GM12864 (cell line): ENCODE results near the gene NTSR1.

Experiments
- DNase-seq: peaks from one replicate; pipeline ENCODE4 v3.0.0-alpha.2; 2011; ENCODE audit warnings: low read depth
- H3K4me3 ChIP-seq: 2 replicates; pipeline ENCODE4 v1.5.1; 2011; ENCODE audit warnings: mild to moderate bottlenecking, low read depth, low read length, control low read depth
- TF ChIP-seq, protein P1 (sequence below): IDR thresholded peaks from 2 replicates; pipeline ENCODE4 v1.5.1; 2011; ENCODE audit warnings: low read depth, mild to moderate bottlenecking, moderate library complexity, low read length, control low read depth, inconsistent platforms; ENCODE audit errors: missing control alignments

The NTSR1 gene

GRCh38 chr20:62674370-62674769 lies 34.3 kb upstream of the NTSR1 start:
- H3K4me3 ChIP-seq: no peak overlapping the region
- DNase-seq: no peak
- TF ChIP-seq, protein P1, sequence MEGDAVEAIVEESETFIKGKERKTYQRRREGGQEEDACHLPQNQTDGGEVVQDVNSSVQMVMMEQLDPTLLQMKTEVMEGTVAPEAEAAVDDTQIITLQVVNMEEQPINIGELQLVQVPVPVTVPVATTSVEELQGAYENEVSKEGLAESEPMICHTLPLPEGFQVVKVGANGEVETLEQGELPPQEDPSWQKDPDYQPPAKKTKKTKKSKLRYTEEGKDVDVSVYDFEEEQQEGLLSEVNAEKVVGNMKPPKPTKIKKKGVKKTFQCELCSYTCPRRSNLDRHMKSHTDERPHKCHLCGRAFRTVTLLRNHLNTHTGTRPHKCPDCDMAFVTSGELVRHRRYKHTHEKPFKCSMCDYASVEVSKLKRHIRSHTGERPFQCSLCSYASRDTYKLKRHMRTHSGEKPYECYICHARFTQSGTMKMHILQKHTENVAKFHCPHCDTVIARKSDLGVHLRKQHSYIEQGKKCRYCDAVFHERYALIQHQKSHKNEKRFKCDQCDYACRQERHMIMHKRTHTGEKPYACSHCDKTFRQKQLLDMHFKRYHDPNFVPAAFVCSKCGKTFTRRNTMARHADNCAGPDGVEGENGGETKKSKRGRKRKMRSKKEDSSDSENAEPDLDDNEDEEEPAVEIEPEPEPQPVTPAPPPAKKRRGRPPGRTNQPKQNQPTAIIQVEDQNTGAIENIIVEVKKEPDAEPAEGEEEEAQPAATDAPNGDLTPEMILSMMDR: no peak

DNA sequence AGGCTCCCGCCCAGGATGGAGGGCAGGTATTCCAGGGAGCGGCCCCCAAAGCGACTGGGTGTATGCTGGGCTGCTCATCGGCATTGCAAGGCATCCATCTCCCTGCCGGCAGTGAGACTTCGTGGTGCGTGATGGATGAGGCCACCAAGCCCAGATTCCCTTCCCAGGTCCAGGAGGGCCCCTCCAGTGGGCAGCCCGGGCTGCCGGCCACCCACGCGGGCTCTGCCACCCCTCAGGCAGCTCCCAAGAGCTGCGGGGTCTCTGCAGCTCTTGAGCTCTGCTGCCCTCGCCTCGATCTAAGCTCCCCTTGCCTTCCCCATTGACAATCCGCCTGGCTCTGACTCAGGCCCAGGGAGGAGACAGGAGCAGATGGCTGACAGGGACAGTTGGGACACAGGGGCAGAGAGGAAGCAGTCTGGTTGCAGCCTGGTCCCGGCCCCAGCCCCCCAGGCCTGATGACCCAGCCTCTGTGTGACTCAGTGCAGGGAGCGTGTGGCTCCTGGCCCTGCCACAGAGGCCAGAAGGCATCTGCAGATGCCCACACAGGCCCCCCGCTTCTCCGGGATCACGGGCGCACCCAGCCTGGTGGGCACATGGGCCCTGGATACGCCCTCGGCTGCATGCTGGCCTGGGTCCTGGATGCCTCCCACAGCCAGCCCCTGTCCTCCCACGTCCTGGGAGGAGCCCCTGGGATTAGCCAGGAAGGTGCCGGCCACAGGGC lies 33.3 kb upstream of the NTSR1 start:
- no peak overlapping the region for H3K4me3 ChIP-seq
- TF ChIP-seq, protein P1: no peak
- DNase-seq: no peak

- H3K4me3 ChIP-seq: no peak overlapping the region
- TF ChIP-seq, protein P1: no peak
- no peak for DNase-seq
Observed at GRCh38 chr20:62675877-62676260, 32.8 kb upstream of the NTSR1 start.

DNA sequence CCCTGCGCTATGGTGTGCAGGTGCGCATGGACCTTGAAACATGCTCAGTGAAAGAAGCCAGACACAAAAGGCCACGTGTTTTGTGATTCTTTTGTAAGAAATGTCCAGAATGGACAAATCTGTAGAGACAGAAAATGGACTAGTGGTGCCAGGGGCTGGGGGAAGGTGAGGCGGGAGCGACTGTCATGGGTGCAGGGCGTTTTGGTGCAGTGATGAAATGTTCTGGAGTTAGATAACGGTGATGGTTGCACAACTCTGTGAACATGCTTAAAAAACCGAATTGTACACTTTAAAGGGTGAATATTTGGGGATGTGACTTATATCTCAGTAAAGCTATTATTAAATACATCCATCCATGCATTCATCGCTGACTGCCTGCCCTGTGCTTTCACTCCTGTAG lies 31.7 kb upstream of the NTSR1 start:
- H3K4me3 ChIP-seq: no peak overlapping the region
- TF ChIP-seq, protein P1: no peak
- DNase-seq: no peak

GRCh38 chr20:62677678-62678077 lies 31.0 kb upstream of the NTSR1 start:
- no peak for DNase-seq
- TF ChIP-seq, protein P1: no peak
- H3K4me3 ChIP-seq: no peak overlapping the region

DNA sequence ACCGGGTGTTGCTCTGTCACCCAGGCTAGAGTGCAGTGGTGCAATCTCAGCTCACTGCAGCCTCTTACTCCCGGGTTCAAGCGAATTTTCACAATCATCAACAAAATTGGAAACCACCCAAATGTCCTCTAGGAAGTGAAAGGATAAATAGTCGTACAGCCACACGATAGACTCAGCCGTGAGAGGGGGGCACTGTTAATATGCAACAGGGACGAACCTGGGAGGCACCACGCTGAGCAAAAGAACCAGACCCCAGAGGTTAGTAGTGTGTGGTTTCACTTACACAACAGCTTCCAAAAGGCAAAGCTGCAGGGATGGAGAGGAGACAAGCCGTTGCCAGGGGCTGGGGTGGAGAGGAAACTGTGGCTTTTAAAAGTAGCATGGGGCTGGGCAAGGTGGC lies 30.1 kb upstream of the NTSR1 start:
- TF ChIP-seq, protein P1: no peak
- no peak for DNase-seq
- no peak overlapping the region for H3K4me3 ChIP-seq

DNA sequence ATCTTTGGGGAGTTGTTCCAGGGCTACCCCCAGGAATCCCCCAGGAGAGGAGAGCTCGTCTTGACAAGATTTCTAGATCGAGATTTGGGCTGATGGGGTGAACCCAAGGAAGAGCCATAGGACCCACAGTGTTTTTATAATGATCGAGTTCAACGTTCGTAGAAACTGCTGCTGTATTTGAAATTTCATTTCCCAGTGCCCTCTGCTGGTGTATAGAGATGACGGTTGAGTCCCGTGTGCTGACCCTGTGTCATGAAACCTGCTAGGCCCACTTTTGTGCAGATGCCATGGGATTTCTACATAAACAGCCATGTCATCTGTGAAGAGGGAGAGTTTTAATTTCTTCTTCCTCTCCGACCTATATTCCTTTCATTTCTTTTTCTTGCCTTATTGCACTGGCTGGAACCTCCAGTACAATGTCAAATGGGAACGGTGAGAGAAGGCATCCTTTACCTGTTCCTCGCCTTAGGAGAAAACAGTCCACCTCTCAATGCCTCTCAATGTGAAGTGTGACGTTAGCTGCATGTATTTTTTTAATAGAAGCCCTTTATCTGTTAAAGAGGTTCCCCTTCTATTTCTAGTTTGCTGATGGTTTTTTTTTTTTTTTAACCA lies 28.6 kb upstream of the NTSR1 start:
- TF ChIP-seq, protein P1: no peak
- no peak overlapping the region for H3K4me3 ChIP-seq
- DNase-seq: no peak
